Neural progenitor cell (in vitro differentiated cells): ENCODE measurements around the gene ARAP2. TPM values are rescaled to one million over a fixed set of nuclear protein-coding genes. Genes with fewer than 3 reads are reported as not detected.

ENCODE experiments used
- DNase-seq: peaks from one replicate; pipeline ENCODE4 v3.0.0-alpha.2; 2016; ENCODE audit warnings: low spot score
- H2AFZ ChIP-seq: fragments of 200-600 bp; sonication (generic); replicated peaks from 2 replicates; pipeline ENCODE4 v1.6.1; 2016; ENCODE audit warnings: antibody characterized with exemption
- H3F3A ChIP-seq: fragments of 200-600 bp; sonication (generic); 2 replicates; pipeline ENCODE4 v1.6.1; 2016; ENCODE audit warnings: antibody characterized with exemption, low read depth
- H3K27ac ChIP-seq: fragments of 200-600 bp; sonication (generic); 2 replicates; pipeline ENCODE4 v1.5.1; 2016; ENCODE audit warnings: mild to moderate bottlenecking
- H3K27me3 ChIP-seq: fragments of 200-600 bp; sonication (generic); 2 replicates; pipeline ENCODE4 v1.6.1; 2016; ENCODE audit warnings: mild to moderate bottlenecking, moderate library complexity
- H3K36me3 ChIP-seq: fragments of 200-600 bp; sonication (generic); 2 replicates; pipeline ENCODE4 v1.5.1; 2016
- H3K4me1 ChIP-seq: fragments of 200-600 bp; sonication (generic); 2 replicates; pipeline ENCODE4 v1.6.1; 2016; ENCODE audit warnings: mixed run types
- H3K4me2 ChIP-seq: fragments of 200-600 bp; sonication (generic); 2 replicates; pipeline ENCODE4 v1.6.1; 2016
- H3K4me3 ChIP-seq: fragments of 200-600 bp; sonication (generic); 2 replicates; pipeline ENCODE4 v1.5.1; 2016
- H3K79me2 ChIP-seq: fragments of 200-600 bp; sonication (generic); 2 replicates; pipeline ENCODE4 v1.6.1; 2016; ENCODE audit warnings: low read depth
- H3K9ac ChIP-seq: fragments of 200-600 bp; sonication (generic); 2 replicates; pipeline ENCODE4 v1.6.1; 2016
- H3K9me3 ChIP-seq: fragments of 200-600 bp; sonication (generic); 2 replicates; pipeline ENCODE4 v1.5.1; 2016; ENCODE audit warnings: low read depth
- H4K20me1 ChIP-seq: fragments of 200-600 bp; sonication (generic); 2 replicates; pipeline ENCODE4 v1.6.1; 2016; ENCODE audit warnings: low read depth
- H3K27ac Mint-ChIP-seq: 3 replicates; pipeline ENCODE4 v1.8.0; 2021; ENCODE audit warnings: mixed read lengths
- H3K27me3 Mint-ChIP-seq: 2 replicates; pipeline ENCODE4 v1.8.0; 2022; ENCODE audit warnings: low read depth, mild to moderate bottlenecking, inconsistent platforms, moderate library complexity, mixed read lengths; ENCODE audit not compliant: insufficient read depth
- H3K36me3 Mint-ChIP-seq: 3 replicates; pipeline ENCODE4 v1.8.0; 2021; ENCODE audit warnings: mixed read lengths
- H3K4me1 Mint-ChIP-seq: 3 replicates; pipeline ENCODE4 v1.8.0; 2021; ENCODE audit warnings: mixed read lengths
- H3K4me3 Mint-ChIP-seq: 3 replicates; pipeline ENCODE4 v1.8.0; 2021; ENCODE audit warnings: mild to moderate bottlenecking, moderate library complexity, mixed read lengths
- H3K9me3 Mint-ChIP-seq: 3 replicates; pipeline ENCODE4 v1.8.0; 2020; ENCODE audit warnings: mixed read lengths
- EZH2 ChIP-seq: fragments of 200-600 bp; sonication (generic); IDR thresholded peaks from 2 replicates; pipeline ENCODE4 v1.6.1; 2017; ENCODE audit warnings: antibody characterized with exemption, mild to moderate bottlenecking, moderate library complexity
- EZH2phosphoT487 ChIP-seq: fragments of 200-600 bp; sonication (generic); IDR thresholded peaks from 2 replicates; pipeline ENCODE4 v1.6.1; 2017; ENCODE audit warnings: antibody characterized with exemption
- total RNA-seq: library from RNA; depleted of rRNA; stranded (reverse); fragments of >200 nt; gene quantifications from 2 replicates; pipeline ENCODE4 v1.2.3, GENCODE V29; 2015; ENCODE audit warnings: low replicate concordance
- TF ChIP-seq, protein P1 (sequence below): fragments of 200-600 bp; sonication (generic); IDR thresholded peaks from 2 replicates; pipeline ENCODE4 v1.5.1; 2017; ENCODE audit warnings: antibody characterized with exemption, mild to moderate bottlenecking

ARAP2 gene
- total RNA-seq, 1 donor from 2014 or later = 1.6 TPM

DNA sequence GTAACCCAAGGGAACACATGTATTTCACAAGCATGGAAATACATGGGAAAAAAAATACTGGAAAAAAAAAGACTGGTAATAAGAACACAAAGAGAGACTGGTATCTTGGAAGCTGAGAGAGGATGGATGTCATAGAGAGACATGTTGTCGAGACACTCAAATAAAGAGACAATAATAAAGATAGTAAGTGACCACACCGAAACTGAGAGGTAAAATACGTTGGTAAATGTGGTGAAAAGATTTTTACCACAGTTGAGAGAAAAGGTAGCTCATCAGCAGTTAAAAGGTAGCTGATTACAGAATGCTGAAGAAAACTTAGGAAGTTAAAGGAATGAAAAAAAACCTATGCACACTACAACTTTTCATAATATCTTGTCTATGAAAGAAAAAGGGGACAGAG lies 81.1 kb downstream of the ARAP2 start:
- H3K36me3 Mint-ChIP-seq = no peaks in the 10 kb centered on the region
- no peak overlapping the region for H3K9ac ChIP-seq
- no peaks in the 10 kb centered on the region for H3K4me1 Mint-ChIP-seq
- TF ChIP-seq, protein P1, sequence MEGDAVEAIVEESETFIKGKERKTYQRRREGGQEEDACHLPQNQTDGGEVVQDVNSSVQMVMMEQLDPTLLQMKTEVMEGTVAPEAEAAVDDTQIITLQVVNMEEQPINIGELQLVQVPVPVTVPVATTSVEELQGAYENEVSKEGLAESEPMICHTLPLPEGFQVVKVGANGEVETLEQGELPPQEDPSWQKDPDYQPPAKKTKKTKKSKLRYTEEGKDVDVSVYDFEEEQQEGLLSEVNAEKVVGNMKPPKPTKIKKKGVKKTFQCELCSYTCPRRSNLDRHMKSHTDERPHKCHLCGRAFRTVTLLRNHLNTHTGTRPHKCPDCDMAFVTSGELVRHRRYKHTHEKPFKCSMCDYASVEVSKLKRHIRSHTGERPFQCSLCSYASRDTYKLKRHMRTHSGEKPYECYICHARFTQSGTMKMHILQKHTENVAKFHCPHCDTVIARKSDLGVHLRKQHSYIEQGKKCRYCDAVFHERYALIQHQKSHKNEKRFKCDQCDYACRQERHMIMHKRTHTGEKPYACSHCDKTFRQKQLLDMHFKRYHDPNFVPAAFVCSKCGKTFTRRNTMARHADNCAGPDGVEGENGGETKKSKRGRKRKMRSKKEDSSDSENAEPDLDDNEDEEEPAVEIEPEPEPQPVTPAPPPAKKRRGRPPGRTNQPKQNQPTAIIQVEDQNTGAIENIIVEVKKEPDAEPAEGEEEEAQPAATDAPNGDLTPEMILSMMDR = no peak
- TF ChIP-seq EZH2phosphoT487 = no peak
- no peak for TF ChIP-seq EZH2
- H3K4me2 ChIP-seq = no peak overlapping the region
- no peak overlapping the region for H3K4me3 ChIP-seq
- H3K27me3 Mint-ChIP-seq = no peaks in the 10 kb centered on the region
- H3K4me3 Mint-ChIP-seq = no peak overlapping the region
- no peaks in the 10 kb centered on the region for H3K9me3 ChIP-seq
- H3K36me3 ChIP-seq = no peaks in the 10 kb centered on the region
- H3K79me2 ChIP-seq = no peaks in the 10 kb centered on the region
- no peaks in the 10 kb centered on the region for H3K9me3 Mint-ChIP-seq
- DNase-seq = no peak
- no peak overlapping the region for H2AFZ ChIP-seq
- H4K20me1 ChIP-seq = no peaks in the 10 kb centered on the region
- H3K4me1 ChIP-seq = peaks cover 5% of the 10 kb centered on the region
- H3K27ac Mint-ChIP-seq = no peak overlapping the region
- no peak overlapping the region for H3K27ac ChIP-seq
- H3K27me3 ChIP-seq = no peaks in the 10 kb centered on the region
- no peaks in the 10 kb centered on the region for H3F3A ChIP-seq

DNA sequence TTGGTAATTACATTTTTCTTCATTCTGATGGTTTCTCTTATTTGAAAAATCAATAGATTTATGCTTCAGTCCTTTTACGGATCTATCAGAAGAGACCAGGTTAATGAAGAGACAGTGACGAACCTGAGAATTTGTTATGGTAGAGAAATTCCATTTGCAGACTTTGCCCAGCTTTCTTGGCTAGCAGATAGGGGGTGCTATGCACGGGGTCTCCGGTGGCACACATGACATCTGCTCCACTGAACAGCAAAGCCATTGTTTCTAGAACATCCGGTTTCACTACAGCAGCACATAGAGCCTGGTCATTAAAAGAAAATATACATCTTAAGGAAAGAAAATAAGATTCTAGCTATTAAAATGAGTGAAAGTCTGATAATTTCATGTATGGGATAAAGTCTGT lies 85.1 kb downstream of the ARAP2 start:
- H3K4me3 ChIP-seq = no peak overlapping the region
- DNase-seq = no peak
- no peaks in the 10 kb centered on the region for H3F3A ChIP-seq
- no peaks in the 10 kb centered on the region for H3K36me3 ChIP-seq
- H3K9me3 ChIP-seq = no peaks in the 10 kb centered on the region
- no peaks in the 10 kb centered on the region for H3K4me1 ChIP-seq
- no peaks in the 10 kb centered on the region for H3K4me1 Mint-ChIP-seq
- H2AFZ ChIP-seq = no peak overlapping the region
- no peaks in the 10 kb centered on the region for H3K27me3 Mint-ChIP-seq
- TF ChIP-seq EZH2phosphoT487 (no peak), EZH2 (no peak)
- TF ChIP-seq, protein P1 = peak; percentile 42
- no peaks in the 10 kb centered on the region for H3K9me3 Mint-ChIP-seq
- H3K27ac ChIP-seq = no peak overlapping the region
- no peak overlapping the region for H3K9ac ChIP-seq
- H3K36me3 Mint-ChIP-seq = no peaks in the 10 kb centered on the region
- no peak overlapping the region for H3K4me3 Mint-ChIP-seq
- no peaks in the 10 kb centered on the region for H3K79me2 ChIP-seq
- no peak overlapping the region for H3K27ac Mint-ChIP-seq
- H3K4me2 ChIP-seq = no peak overlapping the region
- no peaks in the 10 kb centered on the region for H4K20me1 ChIP-seq
- H3K27me3 ChIP-seq = no peaks in the 10 kb centered on the region

DNA sequence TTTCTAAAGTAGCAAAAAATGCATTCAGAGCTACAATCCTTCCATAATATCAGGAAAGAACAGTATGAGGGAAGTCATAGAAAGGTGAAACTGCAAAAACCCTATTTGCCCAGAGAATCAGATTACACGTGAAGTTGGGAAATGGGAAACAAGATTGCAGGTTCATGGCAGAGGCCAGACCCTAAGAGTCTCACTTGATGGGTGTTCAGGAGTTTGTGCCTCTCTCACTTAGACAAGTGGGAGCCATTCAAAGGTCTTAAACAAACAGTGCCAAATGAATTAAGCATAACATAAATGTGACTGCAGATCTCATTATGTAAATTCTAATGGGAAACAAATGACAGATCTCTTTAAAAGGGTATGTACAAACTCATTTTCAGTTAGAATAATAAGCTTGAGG lies 91.6 kb downstream of the ARAP2 start:
- H3K36me3 Mint-ChIP-seq = no peaks in the 10 kb centered on the region
- H3K9me3 Mint-ChIP-seq = no peaks in the 10 kb centered on the region
- Histone ChIP-seq H3K9me3 (no peaks in the 10 kb centered on the region), H3F3A (no peaks in the 10 kb centered on the region), H3K79me2 (no peaks in the 10 kb centered on the region), H3K27ac (no peak overlapping the region), H3K4me3 (no peak overlapping the region), H3K9ac (no peak overlapping the region), H3K4me1 (no peaks in the 10 kb centered on the region), H4K20me1 (no peaks in the 10 kb centered on the region), H3K36me3 (no peaks in the 10 kb centered on the region), H3K4me2 (no peak overlapping the region), H2AFZ (no peak overlapping the region), H3K27me3 (no peaks in the 10 kb centered on the region)
- TF ChIP-seq EZH2phosphoT487 (no peak), EZH2 (no peak)
- TF ChIP-seq, protein P1 = no peak
- H3K4me1 Mint-ChIP-seq = no peaks in the 10 kb centered on the region
- H3K4me3 Mint-ChIP-seq = no peak overlapping the region
- no peak for DNase-seq
- no peaks in the 10 kb centered on the region for H3K27me3 Mint-ChIP-seq
- H3K27ac Mint-ChIP-seq = no peak overlapping the region

DNA sequence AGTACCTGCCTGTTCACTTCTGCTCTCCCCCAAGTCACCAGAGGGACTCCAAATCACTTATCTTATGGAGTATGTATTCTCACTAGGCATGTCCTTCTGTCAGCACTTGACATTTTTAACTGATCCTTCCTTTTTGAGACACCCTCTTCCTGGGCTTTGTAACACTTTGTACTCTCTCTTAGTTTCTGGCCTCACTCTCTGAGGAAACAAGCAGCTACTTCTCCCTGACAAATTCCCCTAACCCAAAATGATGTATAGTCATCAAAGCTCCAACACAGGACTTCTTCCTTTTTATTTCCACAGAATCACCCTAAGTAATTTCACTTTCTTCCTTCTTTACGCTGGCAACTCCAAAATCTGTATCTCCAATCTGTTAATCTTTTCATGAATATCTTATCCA lies 101.8 kb downstream of the ARAP2 start:
- Histone ChIP-seq H3K9ac (no peak overlapping the region), H3F3A (no peaks in the 10 kb centered on the region), H2AFZ (no peak overlapping the region), H3K4me3 (no peak overlapping the region), H3K9me3 (no peaks in the 10 kb centered on the region), H3K27me3 (no peaks in the 10 kb centered on the region), H3K27ac (no peak overlapping the region), H3K79me2 (no peaks in the 10 kb centered on the region), H3K4me1 (no peaks in the 10 kb centered on the region), H3K4me2 (no peak overlapping the region), H3K36me3 (no peaks in the 10 kb centered on the region), H4K20me1 (no peaks in the 10 kb centered on the region)
- Mint-ChIP-seq H3K27me3 (no peaks in the 10 kb centered on the region), H3K9me3 (no peaks in the 10 kb centered on the region), H3K4me1 (peaks cover 4% of the 10 kb centered on the region), H3K4me3 (no peak overlapping the region), H3K36me3 (no peaks in the 10 kb centered on the region), H3K27ac (no peak overlapping the region)
- TF ChIP-seq, protein P1 = no peak
- DNase-seq = no peak
